Stomach (tissue), 9 donors: Measurements from ENCODE around the gene TPP2. TPM values are rescaled to one million over a fixed set of nuclear protein-coding genes. Genes with fewer than 3 reads are reported as not detected.
A peak's percentile ranks its signal among the peaks of the same experiment; 100 is the strongest.

Experiments used
- DNase-seq, 2 donors: peaks; one replicate each; pipeline versions ENCODE4 v3.0.0 to v3.0.0-alpha.2; 2013 to 2019
- H3K27ac ChIP-seq, 5 donors: fragments of 200-600 bp in 4 of 5; sonication (generic) in 4 of 5; one replicate each; pipeline ENCODE4 v1.5.1; 2013 to 2019; ENCODE audit warnings: mild to moderate bottlenecking in 1 of 5, moderate library complexity in 1 of 5
- H3K27me3 ChIP-seq, 3 donors: fragments of 200-600 bp; sonication (generic); one replicate each; pipeline ENCODE4 v1.5.1; 2017 to 2019; ENCODE audit warnings: mixed run types in 1 of 3
- H3K36me3 ChIP-seq, 4 donors: fragments of 200-600 bp; sonication (generic); 1 replicate in 3 of 4; 2 replicates in 1 of 4; pipeline ENCODE4 v1.5.1; 2016 to 2019
- H3K4me1 ChIP-seq, 4 donors: fragments of 200-600 bp; sonication (generic); one replicate each; pipeline ENCODE4 v1.5.1; 2016 to 2019
- H3K4me3 ChIP-seq, 4 donors: fragments of 200-600 bp; sonication (generic) in 3 of 4; one replicate each; pipeline ENCODE4 v1.5.1; 2016 to 2019; ENCODE audit warnings: mild to moderate bottlenecking in 1 of 4
- H3K9me3 ChIP-seq, 4 donors: fragments of 200-600 bp; sonication (generic); one replicate each; pipeline ENCODE4 v1.5.1; 2016 to 2019
- CTCF ChIP-seq, 7 experiments: fragments of 450-650 bp in 4 of 7; fragments of 200-600 bp in 3 of 7; sonication (generic) in 3 of 7; IDR thresholded peaks; one replicate each; pipeline ENCODE4 v1.5.1; 2016 to 2019; ENCODE audit warnings: antibody characterized with exemption in 7 of 7, control low read depth in 2 of 7, mild to moderate bottlenecking in 1 of 7
- EP300 ChIP-seq: sonication (generic); formaldehyde crosslinking; IDR thresholded peaks from one replicate; pipeline ENCODE4 v1.6.1; 2017; ENCODE audit warnings: antibody characterized with exemption
- POLR2A ChIP-seq, 4 donors: fragments of 450-650 bp; IDR thresholded peaks; one replicate each; pipeline ENCODE4 v1.6.1; 2016; ENCODE audit warnings: antibody characterized with exemption in 4 of 4, control low read depth in 2 of 4, mild to moderate bottlenecking in 1 of 4, moderate library complexity in 1 of 4
- POLR2AphosphoS5 ChIP-seq, 3 donors: sonication (generic); formaldehyde crosslinking; IDR thresholded peaks; one replicate each; pipeline ENCODE4 v1.6.1; 2016; ENCODE audit warnings: antibody characterized with exemption in 3 of 3
- WGBS, 5 donors: extraction: QIAGEN DNeasy Blood & Tissue Kit in 3 of 5; methylation state at CpG; one replicate each; pipeline versions ENCODE4 v1.1.5 to v1.1.7; 2013 to 2018; 5-methylcytosine and 5-hydroxymethylcytosine counted together
- intact Hi-C: fragments of 100-400 bp; cut with DNase I; formaldehyde crosslinking; loops from one replicate; pipeline ENCODE4 v1.15.1; 2023; ENCODE audit warnings: low total_unique reads
- polyA plus RNA-seq, 3 donors: library from polyadenylated mRNA; stranded (reverse); fragments of 200-250 nt; gene quantifications; one replicate each; pipeline ENCODE4 v1.2.3, GENCODE V29; 2013
- total RNA-seq, 5 donors: library from RNA; depleted of rRNA; stranded (reverse); fragments of >200 nt; gene quantifications; one replicate each; pipeline versions ENCODE4 v1.1.0 to v1.2.3, GENCODE V29; 2014 to 2016
- donor health status: healthy with polysubstance abuse.
- donor health status: Bipolar disorder and iron deficiency.
- donor health status: healthy.

The TPP2 gene
- total and polyA plus RNA-seq, 8 donors = 10.1 to 103 (median 26.1) TPM

- Histone ChIP-seq H3K27me3 (no peaks in the 10 kb centered on the region), H3K27ac (no peak overlapping the region), H3K4me1 (peaks cover 0 to 13% (median 8%) of the 10 kb centered on the region in 4 donors), H3K36me3 (peaks cover 38 to 100% (median 97%) of the 10 kb centered on the region in 4 donors), H3K4me3 (no peak overlapping the region), H3K9me3 (no peaks in the 10 kb centered on the region)
- DNase-seq = no peak
- WGBS, 5 donors = 68 to 87% (median 79%) methylated on average over 3 of the region's 3 CpGs
- TF ChIP-seq CTCF (IDR thresholded peaks at IDR 0.05) (no peak), POLR2A (IDR thresholded peaks at IDR 0.05) (no peak), EP300 (no peak), POLR2AphosphoS5 (IDR thresholded peaks at IDR 0.05) (no peak)
- intact Hi-C loops = no loop called here
Observed at GRCh38 chr13:102638741-102639140, 42.0 kb downstream of the TPP2 start.

DNA sequence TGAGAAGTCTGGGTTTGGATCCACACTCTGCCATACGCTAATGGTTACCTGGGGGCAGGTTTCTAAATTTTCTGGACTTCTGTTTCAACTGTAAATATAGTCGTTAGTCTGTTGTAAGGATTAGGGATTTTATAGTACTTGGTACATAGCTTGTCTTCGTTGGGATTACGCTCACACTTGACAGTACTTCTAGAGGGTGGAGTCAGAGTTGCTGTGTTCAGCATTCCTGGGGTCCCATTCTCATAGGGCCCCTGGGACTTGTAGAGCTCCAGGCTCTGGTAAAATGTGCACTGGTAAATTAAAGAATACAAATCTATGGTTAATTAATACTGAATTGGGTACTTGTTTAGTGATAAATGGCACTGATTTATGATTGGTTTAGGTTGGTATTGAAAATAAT, 45.2 kb downstream of the TPP2 start:
- no peak for DNase-seq
- Histone ChIP-seq H3K27me3 (no peaks in the 10 kb centered on the region), H3K36me3 (peaks cover 37 to 100% (median 97%) of the 10 kb centered on the region in 4 donors), H3K9me3 (no peaks in the 10 kb centered on the region), H3K4me3 (no peak overlapping the region), H3K27ac (no peak overlapping the region), H3K4me1 (peaks cover 0 to 13% (median 8%) of the 10 kb centered on the region in 4 donors)
- 46 to 79% (median 71%) methylated on average over 4 of the region's 4 CpGs for WGBS, 5 donors
- intact Hi-C loops = no loop called here
- TF ChIP-seq POLR2A (IDR thresholded peaks at IDR 0.05) (no peak), POLR2AphosphoS5 (IDR thresholded peaks at IDR 0.05) (no peak), EP300 (no peak), CTCF (IDR thresholded peaks at IDR 0.05) (no peak)

- peak in 2 of 3 donors; percentile 18 to 49 for TF ChIP-seq POLR2AphosphoS5 (IDR thresholded peaks at IDR 0.05)
- TF ChIP-seq EP300 = no peak
- Histone ChIP-seq H3K4me1 (peaks cover 0 to 13% (median 8%) of the 10 kb centered on the region in 4 donors), H3K27ac (no peak overlapping the region), H3K4me3 (no peak overlapping the region), H3K36me3 (peaks cover 37 to 100% (median 97%) of the 10 kb centered on the region in 4 donors), H3K9me3 (no peaks in the 10 kb centered on the region), H3K27me3 (no peaks in the 10 kb centered on the region)
- intact Hi-C loops = no loop called here
- WGBS, 5 donors = 36 to 57% (median 43%) methylated on average over 6 of the region's 6 CpGs
- peak; percentile 58 to 92 for DNase-seq
Observed at GRCh38 chr13:102642475-102642874, 45.7 kb downstream of the TPP2 start.

- H3K4me3 ChIP-seq = no peak overlapping the region
- TF ChIP-seq EP300 = no peak
- no peak for TF ChIP-seq POLR2AphosphoS5 (IDR thresholded peaks at IDR 0.05)
- no peak for TF ChIP-seq POLR2A (IDR thresholded peaks at IDR 0.05)
- no peak for TF ChIP-seq CTCF (IDR thresholded peaks at IDR 0.05)
- no peaks in the 10 kb centered on the region for H3K9me3 ChIP-seq
- H3K27ac ChIP-seq = no peak overlapping the region
- no peaks in the 10 kb centered on the region for H3K27me3 ChIP-seq
- intact Hi-C loops = no loop called here
- no peak for DNase-seq
- 91 to 100% (median 97%) methylated on average over 1 of the region's 1 CpG for WGBS, 5 donors
- peaks cover 35 to 100% (median 97%) of the 10 kb centered on the region in 4 donors for H3K36me3 ChIP-seq
- peaks cover 0 to 13% (median 8%) of the 10 kb centered on the region in 4 donors for H3K4me1 ChIP-seq
Observed at GRCh38 chr13:102643656-102644055, 46.9 kb downstream of the TPP2 start.

- 67 to 87% (median 82%) methylated on average over 1 of the region's 1 CpG for WGBS, 5 donors
- DNase-seq = no peak
- Histone ChIP-seq H3K9me3 (no peaks in the 10 kb centered on the region), H3K36me3 (peaks cover 39 to 100% (median 97%) of the 10 kb centered on the region in 4 donors), H3K4me3 (no peak overlapping the region), H3K4me1 (peaks cover 0 to 13% (median 8%) of the 10 kb centered on the region in 4 donors), H3K27ac (no peak overlapping the region), H3K27me3 (no peaks in the 10 kb centered on the region)
- intact Hi-C loops = no loop called here
- no peak for TF ChIP-seq POLR2A (IDR thresholded peaks at IDR 0.05)
- no peak for TF ChIP-seq EP300
- no peak for TF ChIP-seq POLR2AphosphoS5 (IDR thresholded peaks at IDR 0.05)
- no peak for TF ChIP-seq CTCF (IDR thresholded peaks at IDR 0.05)
Observed at GRCh38 chr13:102645701-102646100, 48.9 kb downstream of the TPP2 start.
